Gastroesophageal sphincter (tissue), 4 donors: Measurements from ENCODE around the gene DGLUCY. TPM values are rescaled to one million over a fixed set of nuclear protein-coding genes. Genes with fewer than 3 reads are reported as not detected.
A peak's percentile ranks its signal among the peaks of the same experiment; 100 is the strongest.
"Not testable (repeated sequence)": the region's sequence is repeated elsewhere in the genome, so short reads cannot be mapped to it uniquely, and the experiment has no call there.

ENCODE experiments used
- ATAC-seq: fragments of 150-250 bp; one replicate; pipeline ENCODE4 v1.9.1; 2016; ENCODE audit warnings: mild to moderate bottlenecking, moderate library complexity
- H3K27ac ChIP-seq, 4 donors: fragments of 200-600 bp; sonication (generic) in 3 of 4; 1 replicate in 3 of 4; 2 replicates in 1 of 4; pipeline ENCODE4 v1.5.1; 2016 to 2019
- H3K27me3 ChIP-seq: fragments of 200-600 bp; sonication (generic); one replicate; pipeline ENCODE4 v1.5.1; 2019
- H3K36me3 ChIP-seq, 2 donors: fragments of 200-600 bp; sonication (generic); one replicate each; pipeline ENCODE4 v1.5.1; 2019; ENCODE audit warnings: control low read depth in 1 of 2
- H3K4me1 ChIP-seq, 3 donors: fragments of 200-600 bp; sonication (generic); 1 replicate in 2 of 3; 2 replicates in 1 of 3; pipeline ENCODE4 v1.5.1; 2016 to 2019; ENCODE audit warnings: control low read depth in 2 of 3
- H3K4me3 ChIP-seq, 2 donors: fragments of 200-600 bp; sonication (generic); one replicate each; pipeline ENCODE4 v1.5.1; 2019; ENCODE audit warnings: mild to moderate bottlenecking in 1 of 2, moderate library complexity in 1 of 2
- H3K9me3 ChIP-seq, 3 donors: fragments of 200-600 bp; sonication (generic); one replicate each; pipeline ENCODE4 v1.5.1; 2017 to 2019; ENCODE audit warnings: control low read depth in 2 of 3
- CTCF ChIP-seq, 4 experiments: fragments of 200-600 bp in 2 of 4; fragments of 450-650 bp in 2 of 4; sonication (generic) in 1 of 4; IDR thresholded peaks; one replicate each; pipeline ENCODE4 v1.5.1; 2017 to 2019; ENCODE audit warnings: antibody characterized with exemption in 4 of 4, mild to moderate bottlenecking in 2 of 4, moderate library complexity in 2 of 4
- EP300 ChIP-seq: sonication (generic); formaldehyde crosslinking; IDR thresholded peaks from one replicate; pipeline ENCODE4 v1.6.1; 2017; ENCODE audit warnings: antibody characterized with exemption, mild to moderate bottlenecking
- POLR2A ChIP-seq, 2 donors: fragments of 450-650 bp; IDR thresholded peaks; one replicate each; pipeline ENCODE4 v1.6.1; 2017; ENCODE audit warnings: antibody characterized with exemption in 2 of 2, mild to moderate bottlenecking in 2 of 2, moderate library complexity in 1 of 2
- POLR2AphosphoS5 ChIP-seq: sonication (generic); formaldehyde crosslinking; IDR thresholded peaks from one replicate; pipeline ENCODE4 v1.6.1; 2017; ENCODE audit warnings: antibody characterized with exemption
- WGBS, 2 donors: methylation state at CpG; one replicate each; pipeline ENCODE4 v1.1.5; 2018; ENCODE audit warnings: low coverage in 1 of 2; 5-methylcytosine and 5-hydroxymethylcytosine counted together
- total RNA-seq, 4 donors: library from RNA; depleted of rRNA; stranded (reverse); fragments of >200 nt; gene quantifications; one replicate each; pipeline ENCODE4 v1.1.0, GENCODE V29; 2016

The DGLUCY gene
- total RNA-seq, 4 donors from 2014 or later = 52.8 to 118 (median 77.3) TPM

- ATAC-seq = no peak
- 74 to 89% methylated on average over 3 to 4 of the region's 4 CpGs for WGBS, 2 donors
- TF ChIP-seq EP300 (no peak), POLR2AphosphoS5 (no peak), POLR2A (IDR thresholded peaks at IDR 0.05) (no peak), CTCF (IDR thresholded peaks at IDR 0.05) (no peak)
- peaks cover 5 to 56% (median 20%) of the 10 kb centered on the region in 3 donors for H3K4me1 ChIP-seq
- H3K27me3 ChIP-seq = no peaks in the 10 kb centered on the region
- peaks cover 0 to 69% of the 10 kb centered on the region in 2 donors for H3K36me3 ChIP-seq
- no peaks in the 10 kb centered on the region for H3K9me3 ChIP-seq
- no peak overlapping the region for H3K27ac ChIP-seq
- no peak overlapping the region for H3K4me3 ChIP-seq
Observed at GRCh38 chr14:91173904-91174303, 60.0 kb downstream of the DGLUCY start.

DNA sequence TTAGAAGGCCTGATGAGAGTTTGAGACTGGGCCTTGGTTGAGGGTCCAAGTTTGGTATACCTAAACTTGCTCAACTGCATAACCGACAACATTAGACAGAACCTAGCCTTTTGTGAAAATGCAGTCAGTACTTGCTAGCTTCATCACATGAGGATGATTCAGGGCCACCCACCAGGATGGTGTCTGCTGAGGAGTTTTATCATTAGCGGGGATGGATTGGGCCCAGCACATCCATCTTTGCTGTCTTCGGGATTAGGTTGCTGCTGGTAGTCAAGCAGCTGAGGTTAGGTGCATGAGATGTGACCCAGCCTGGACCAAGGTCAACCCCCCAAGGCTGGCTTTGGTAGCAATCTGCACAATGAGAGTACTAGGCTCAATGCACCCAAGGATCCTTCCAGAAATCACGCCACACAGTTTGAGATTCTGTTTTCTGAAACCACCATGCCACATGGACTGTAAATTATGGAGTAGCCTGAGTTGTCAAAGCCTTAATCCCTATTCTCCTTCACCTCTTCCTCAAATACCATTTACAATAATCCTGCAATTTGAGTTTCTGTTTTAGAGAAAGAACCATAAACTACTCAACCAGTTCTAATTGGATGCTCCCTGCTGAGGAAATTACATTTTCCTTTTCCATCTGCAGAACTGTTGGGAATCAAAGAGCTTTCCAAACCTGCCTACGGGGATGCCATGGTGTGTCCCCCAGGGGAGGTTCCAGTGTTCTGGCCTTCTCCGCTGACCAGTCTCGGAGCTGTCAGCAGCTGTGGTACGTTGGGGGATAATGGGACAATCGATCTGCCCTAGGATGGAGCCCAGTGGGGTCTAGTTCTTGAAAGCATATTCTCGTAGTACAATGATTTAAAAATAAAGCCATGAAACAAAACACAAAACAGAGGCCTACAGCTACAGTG lies 61.7 kb downstream of the DGLUCY start:
- Histone ChIP-seq H3K4me3 (no peak overlapping the region), H3K27ac (peak overlapping the region in 1 of 4 donors; percentile 42)
- ATAC-seq = no peak

DNA sequence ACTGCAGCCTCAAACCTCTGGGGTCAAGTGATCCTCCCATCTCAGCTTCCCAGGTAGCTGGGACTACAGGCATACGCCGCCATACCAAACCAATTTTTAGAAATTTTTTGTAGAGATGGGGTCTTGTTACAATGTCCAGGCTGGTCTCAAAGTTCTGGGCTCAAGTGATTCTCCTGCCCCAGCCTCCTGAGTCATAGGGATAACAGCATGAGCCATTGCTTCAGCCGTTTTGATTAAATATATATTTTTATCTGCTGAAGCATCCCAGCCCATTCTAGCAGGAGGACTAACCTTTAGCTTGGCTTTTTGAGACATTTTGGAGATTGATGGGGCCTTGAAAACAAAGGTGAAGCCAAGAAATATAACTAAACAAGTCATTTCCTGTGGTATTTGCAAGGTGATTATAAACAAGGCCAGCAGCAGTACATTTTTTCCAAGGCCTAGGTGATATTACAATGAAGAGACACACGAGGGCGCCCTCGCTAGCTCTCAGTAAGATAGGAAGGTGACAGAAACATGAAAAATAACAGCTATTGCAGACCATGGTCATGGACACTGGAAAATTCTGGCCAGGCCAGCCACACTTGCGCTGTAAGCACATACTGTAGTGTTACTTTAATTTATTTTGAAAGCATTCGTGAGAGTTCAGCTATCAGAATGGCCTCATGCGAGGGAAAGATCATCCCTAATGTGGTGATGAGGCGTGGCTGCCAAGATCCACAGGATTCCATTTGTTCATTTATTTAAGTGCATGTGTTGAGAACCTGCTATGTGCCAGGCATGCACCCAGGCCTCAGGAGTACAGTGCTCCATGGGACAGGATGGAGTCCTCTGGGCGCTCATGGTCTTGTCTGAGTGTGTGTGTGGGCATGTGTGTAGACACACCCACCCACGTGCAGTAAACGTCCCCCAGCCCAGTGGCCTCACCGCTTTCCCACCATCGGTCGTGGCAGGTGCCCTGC lies 63.5 kb downstream of the DGLUCY start:
- Histone ChIP-seq H3K4me3 (no peak overlapping the region), H3K4me1 (peaks cover 0 to 22% (median 0%) of the 10 kb centered on the region in 3 donors), H3K36me3 (peaks cover 0 to 90% of the 10 kb centered on the region in 2 donors), H3K9me3 (no peaks in the 10 kb centered on the region), H3K27me3 (no peaks in the 10 kb centered on the region), H3K27ac (peak overlapping the region in 2 of 4 donors; percentile 39 to 42)
- peak; percentile 38 for ATAC-seq
- 72 to 73% methylated on average over 9 to 14 of the region's 16 CpGs for WGBS, 2 donors
- TF ChIP-seq POLR2AphosphoS5 = no peak
- peak; percentile 64 to 82 (median 78) for TF ChIP-seq CTCF (IDR thresholded peaks at IDR 0.05)

More for the DNA sequence above, 61.7 kb downstream of the DGLUCY start:
- H3K27me3 ChIP-seq = no peaks in the 10 kb centered on the region
- H3K9me3 ChIP-seq = no peaks in the 10 kb centered on the region
- 84 to 85% methylated on average over 6 to 8 of the region's 10 CpGs for WGBS, 2 donors
- no peak for TF ChIP-seq EP300
- no peak for TF ChIP-seq POLR2AphosphoS5
- no peak for TF ChIP-seq CTCF (IDR thresholded peaks at IDR 0.05)
- no peak for TF ChIP-seq POLR2A (IDR thresholded peaks at IDR 0.05)
- H3K36me3 ChIP-seq = peaks cover 0 to 72% of the 10 kb centered on the region in 2 donors
- H3K4me1 ChIP-seq = peaks cover 5 to 40% (median 9%) of the 10 kb centered on the region in 3 donors

- no peak for ATAC-seq
- Histone ChIP-seq H3K9me3 (no peaks in the 10 kb centered on the region), H3K36me3 (peaks cover 0 to 97% of the 10 kb centered on the region in 2 donors), H3K4me3 (no peak overlapping the region), H3K4me1 (peaks cover 0 to 9% (median 0%) of the 10 kb centered on the region in 3 donors), H3K27me3 (no peaks in the 10 kb centered on the region), H3K27ac (no peak overlapping the region)
- 65 to 67% methylated on average over 2 of the region's 2 CpGs for WGBS, 2 donors
- TF ChIP-seq POLR2AphosphoS5 (no peak), CTCF (IDR thresholded peaks at IDR 0.05) (no peak), EP300 (no peak), POLR2A (IDR thresholded peaks at IDR 0.05) (no peak)
Observed at GRCh38 chr14:91180611-91181010, 66.7 kb downstream of the DGLUCY start.

GRCh38 chr14:91182753-91183152 lies 68.9 kb downstream of the DGLUCY start:
- WGBS, 2 donors = 100% methylated on average over 1 to 3 of the region's 3 CpGs
- not testable (repeated sequence) for H3K4me3 ChIP-seq
- peaks cover 0 to 97% of the 10 kb centered on the region in 2 donors for H3K36me3 ChIP-seq

More at GRCh38 chr14:91182753-91183152, 68.9 kb downstream of the DGLUCY start:
- not testable (repeated sequence) for H3K9me3 ChIP-seq, ATAC-seq, H3K27me3 ChIP-seq, H3K4me1 ChIP-seq, H3K27ac ChIP-seq
